NCI-H748 (cell line): ENCODE data around the gene GPR15LG.

Experiments
- DNase-seq: peaks from one replicate; lab custom pipeline; 2025; ENCODE audit not compliant: unreplicated experiment; lab: John Stamatoyannopoulos, UW

The GPR15LG gene

GRCh38 chr10:84193327-84193726, 19.7 kb downstream of the GPR15LG start:
- no peak for DNase-seq

- no peak for DNase-seq
These were observed 20.3 kb downstream of the GPR15LG start for GRCh38 chr10:84193846-84194423.

- peak; percentile 64 for DNase-seq
These were observed 20.9 kb downstream of the GPR15LG start, which contains the start of gene CDHR1 for GRCh38 chr10:84194424-84195043. CDHR1 (plus strand) TSS chr10:84194537; CDS start chr10:84194761, 224 bp downstream.

GRCh38 chr10:84195044-84195830, 21.6 kb downstream of the GPR15LG start:
- DNase-seq: peak; percentile 22

GRCh38 chr10:84196083-84196482, 22.5 kb downstream of the GPR15LG start:
- DNase-seq: peak; percentile 87

- peak; percentile 8 for DNase-seq
These were observed 23.3 kb downstream of the GPR15LG start for GRCh38 chr10:84196941-84197340.

GRCh38 chr10:84197643-84198042, 24.0 kb downstream of the GPR15LG start:
- no peak for DNase-seq

GRCh38 chr10:84198206-84198915, 24.8 kb downstream of the GPR15LG start:
- peak; percentile 3 for DNase-seq

GRCh38 chr10:84200537-84201243, 27.1 kb downstream of the GPR15LG start:
- DNase-seq: no peak

GRCh38 chr10:84201244-84201606, 27.6 kb downstream of the GPR15LG start:
- no peak for DNase-seq

GRCh38 chr10:84201682-84202081, 28.1 kb downstream of the GPR15LG start:
- no peak for DNase-seq

- DNase-seq: no peak
These were observed 28.7 kb downstream of the GPR15LG start for GRCh38 chr10:84202349-84202748.

GRCh38 chr10:84204122-84204521, 30.5 kb downstream of the GPR15LG start:
- no peak for DNase-seq

- no peak for DNase-seq
These were observed 31.0 kb downstream of the GPR15LG start for GRCh38 chr10:84204610-84205009.

GRCh38 chr10:84205049-84205852, 31.6 kb downstream of the GPR15LG start:
- peak; percentile 58 for DNase-seq

GRCh38 chr10:84205853-84206525, 32.4 kb downstream of the GPR15LG start:
- no peak for DNase-seq

GRCh38 chr10:84208023-84208422, 34.4 kb downstream of the GPR15LG start:
- DNase-seq: no peak

- DNase-seq: no peak
These were observed 38.0 kb downstream of the GPR15LG start for GRCh38 chr10:84211566-84211965.

GRCh38 chr10:84212014-84212413, 38.4 kb downstream of the GPR15LG start:
- no peak for DNase-seq

GRCh38 chr10:84213076-84213475, 39.5 kb downstream of the GPR15LG start:
- DNase-seq: no peak
